GM19397 (cell line): ENCODE data around the gene IL13.
"Not testable (repeated sequence)": the region's sequence is repeated elsewhere in the genome, so short reads cannot be mapped to it uniquely, and the experiment has no call there.

ENCODE experiments used
- ATAC-seq: cut with Tn5 transposase; IDR thresholded peaks from one replicate; pipeline ENCODE4 v1.9.1; 2021; ENCODE audit warnings: mild to moderate bottlenecking, moderate library complexity; ENCODE audit not compliant: unreplicated experiment

IL13 gene

GRCh38 chr5:132688536-132689339, 30.8 kb downstream of the IL13 start:
- ATAC-seq, result no peak

GRCh38 chr5:132689513-132689912, 31.5 kb downstream of the IL13 start:
- ATAC-seq, result no peak

GRCh38 chr5:132690156-132690555, 32.2 kb downstream of the IL13 start:
- ATAC-seq, result no peak

- not testable (repeated sequence) for ATAC-seq
Observed at GRCh38 chr5:132691755-132692631, 34.0 kb downstream of the IL13 start.

- no peak for ATAC-seq
Observed at GRCh38 chr5:132692632-132692967, 34.6 kb downstream of the IL13 start.

GRCh38 chr5:132695956-132696355, 38.0 kb downstream of the IL13 start:
- ATAC-seq, result no peak

GRCh38 chr5:132704875-132705274, 46.9 kb downstream of the IL13 start:
- ATAC-seq, result no peak

GRCh38 chr5:132708645-132709044, 50.7 kb downstream of the IL13 start:
- ATAC-seq, result no peak
